Measurements from ENCODE around the gene EXOSC7. TPM values are rescaled to one million over a fixed set of nuclear protein-coding genes. Genes with fewer than 3 reads are reported as not detected.
A peak's percentile ranks its signal among the peaks of the same experiment; 100 is the strongest.
"Not testable (repeated sequence)": the region's sequence is repeated elsewhere in the genome, so short reads cannot be mapped to it uniquely, and the experiment has no call there.

EXOSC7 gene
- total RNA-seq, 6 donors from 2014 or later: 35.8 to 55.5 (median 41.1) TPM

DNA sequence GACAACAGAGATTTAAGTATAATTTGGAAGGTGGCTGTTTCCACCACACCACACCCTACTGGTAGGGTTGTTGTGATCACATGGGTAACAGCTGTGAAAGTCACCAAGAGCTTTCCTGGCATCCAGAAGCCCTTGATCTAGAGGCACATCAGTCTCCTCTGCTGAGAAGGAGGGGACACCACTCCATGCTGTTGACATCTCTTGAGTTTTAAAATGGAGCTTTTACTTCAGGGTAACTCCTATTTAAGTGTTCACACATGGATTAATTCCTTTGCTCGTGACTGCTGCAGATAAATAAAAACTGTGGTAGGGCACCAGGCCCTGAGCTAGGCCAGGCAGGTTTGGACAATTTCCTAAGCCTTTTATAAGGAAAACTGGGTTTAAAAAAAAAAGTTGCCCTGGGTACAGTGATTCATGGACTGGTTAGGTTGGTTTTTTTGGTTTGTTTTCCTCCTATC lies 7.5 kb downstream of the EXOSC7 start:
- Histone ChIP-seq H3K4me1 (peaks cover 14 to 49% (median 28%) of the 10 kb centered on the region in 4 donors), H3K36me3 (no peaks in the 10 kb centered on the region), H3K27ac (no peak overlapping the region), H3K4me3 (no peak overlapping the region), H3K9me3 (no peaks in the 10 kb centered on the region), H3K27me3 (no peaks in the 10 kb centered on the region)
- WGBS, 2 donors: 73 to 75% methylated on average over 1 of the region's 1 CpG
- DNase-seq (peak in 1 of 2 donors; percentile 44), ATAC-seq (ENCODE audit: low FRiP score in 2 of 2) (no peak)
- TF ChIP-seq POLR2AphosphoS5 (IDR thresholded peaks at IDR 0.05) (no peak), EP300 (IDR thresholded peaks at IDR 0.05) (peak in 1 of 4 donors; percentile 28), POLR2A (IDR thresholded peaks at IDR 0.05) (no peak)
- TF ChIP-seq, protein P1, sequence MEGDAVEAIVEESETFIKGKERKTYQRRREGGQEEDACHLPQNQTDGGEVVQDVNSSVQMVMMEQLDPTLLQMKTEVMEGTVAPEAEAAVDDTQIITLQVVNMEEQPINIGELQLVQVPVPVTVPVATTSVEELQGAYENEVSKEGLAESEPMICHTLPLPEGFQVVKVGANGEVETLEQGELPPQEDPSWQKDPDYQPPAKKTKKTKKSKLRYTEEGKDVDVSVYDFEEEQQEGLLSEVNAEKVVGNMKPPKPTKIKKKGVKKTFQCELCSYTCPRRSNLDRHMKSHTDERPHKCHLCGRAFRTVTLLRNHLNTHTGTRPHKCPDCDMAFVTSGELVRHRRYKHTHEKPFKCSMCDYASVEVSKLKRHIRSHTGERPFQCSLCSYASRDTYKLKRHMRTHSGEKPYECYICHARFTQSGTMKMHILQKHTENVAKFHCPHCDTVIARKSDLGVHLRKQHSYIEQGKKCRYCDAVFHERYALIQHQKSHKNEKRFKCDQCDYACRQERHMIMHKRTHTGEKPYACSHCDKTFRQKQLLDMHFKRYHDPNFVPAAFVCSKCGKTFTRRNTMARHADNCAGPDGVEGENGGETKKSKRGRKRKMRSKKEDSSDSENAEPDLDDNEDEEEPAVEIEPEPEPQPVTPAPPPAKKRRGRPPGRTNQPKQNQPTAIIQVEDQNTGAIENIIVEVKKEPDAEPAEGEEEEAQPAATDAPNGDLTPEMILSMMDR (IDR thresholded peaks at IDR 0.05): no peak

DNA sequence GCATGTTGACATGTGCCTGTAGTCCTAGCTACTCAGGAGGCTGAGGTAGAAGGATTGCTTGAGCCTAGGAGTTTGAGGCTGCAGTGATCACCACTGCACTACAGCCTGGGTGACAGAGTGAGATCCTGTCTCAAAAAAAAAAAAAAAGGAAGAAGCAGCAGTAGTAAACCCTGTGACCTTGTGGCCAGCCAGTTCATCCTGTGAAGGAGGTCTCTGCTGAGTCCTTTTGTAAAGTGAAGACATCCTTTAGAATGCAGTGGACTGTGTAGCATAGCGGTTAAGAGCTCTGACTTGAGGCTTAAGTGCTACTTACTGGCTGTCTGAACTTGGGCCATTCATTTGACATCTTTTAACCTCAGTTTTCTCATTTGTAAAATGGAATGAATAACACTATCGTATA lies 8.3 kb downstream of the EXOSC7 start:
- Histone ChIP-seq H3K4me3 (no peak overlapping the region), H3K36me3 (peaks cover 0 to 1% (median 0%) of the 10 kb centered on the region in 4 donors), H3K4me1 (peaks cover 12 to 48% (median 29%) of the 10 kb centered on the region in 4 donors), H3K27me3 (no peaks in the 10 kb centered on the region), H3K27ac (no peak overlapping the region), H3K9me3 (no peaks in the 10 kb centered on the region)
- ATAC-seq (ENCODE audit: low FRiP score in 2 of 2) (peak in 1 of 2 donors; percentile 33), DNase-seq (no peak)
- TF ChIP-seq EP300 (IDR thresholded peaks at IDR 0.05) (no peak), POLR2A (IDR thresholded peaks at IDR 0.05) (no peak), POLR2AphosphoS5 (IDR thresholded peaks at IDR 0.05) (no peak)
- TF ChIP-seq, protein P1 (IDR thresholded peaks at IDR 0.05): no peak
- WGBS, 2 donors: 80 to 81% methylated on average over 2 of the region's 2 CpGs

DNA sequence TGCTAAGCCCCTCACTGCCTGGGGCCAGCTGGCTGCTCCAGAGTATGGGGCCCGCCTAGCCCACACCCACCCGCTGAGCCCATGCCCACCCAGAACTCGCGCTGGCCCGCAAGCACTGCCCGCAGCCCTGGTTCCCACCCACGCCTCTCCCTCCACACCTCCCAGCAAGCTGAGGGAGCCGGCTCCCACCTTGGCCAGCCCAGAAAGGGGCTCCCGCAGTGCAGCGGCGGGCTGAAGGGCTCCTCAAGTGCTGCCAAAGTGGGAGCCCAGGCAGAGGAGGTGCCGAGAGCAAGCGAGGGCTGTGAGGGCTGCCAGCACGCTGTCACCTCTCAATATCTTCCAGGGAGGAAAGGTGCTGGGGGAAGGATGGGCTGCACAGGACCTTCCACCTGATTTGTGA lies 10.3 kb downstream of the EXOSC7 start:
- not testable (repeated sequence) for ATAC-seq (ENCODE audit: low FRiP score in 2 of 2); H3K9me3 ChIP-seq; H3K27ac ChIP-seq; H3K27me3 ChIP-seq; H3K4me3 ChIP-seq
- peaks cover 0 to 21% (median 5%) of the 10 kb centered on the region in 4 donors for H3K36me3 ChIP-seq
- H3K4me1 ChIP-seq: peaks cover 15 to 35% (median 23%) of the 10 kb centered on the region in 4 donors
- WGBS, 2 donors: 84 to 94% methylated on average over 4 to 13 of the region's 14 CpGs
- peak in 1 of 2 donors; percentile 63 for DNase-seq

DNA sequence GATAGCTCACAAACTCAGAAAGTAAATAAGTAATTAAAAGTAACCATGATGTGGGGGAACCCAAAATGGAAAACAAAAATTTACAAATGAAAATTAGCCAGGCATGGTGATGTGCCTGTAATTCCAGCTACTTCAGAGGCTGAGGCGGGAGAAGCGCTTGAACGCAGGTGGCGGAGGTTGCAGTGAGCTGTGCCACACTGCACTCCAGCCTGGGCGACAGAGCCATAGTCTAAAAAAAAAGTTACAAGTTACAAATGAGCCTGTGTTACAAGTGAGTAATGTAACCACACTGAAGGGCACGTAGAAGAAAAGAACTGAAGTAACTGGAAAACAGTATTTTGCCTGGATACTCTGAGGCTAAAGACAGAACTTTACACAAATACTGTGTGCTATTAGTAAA lies 11.3 kb downstream of the EXOSC7 start:
- Histone ChIP-seq H3K27ac (no peak overlapping the region), H3K4me1 (peaks cover 13 to 28% (median 21%) of the 10 kb centered on the region in 4 donors), H3K36me3 (peaks cover 0 to 24% (median 8%) of the 10 kb centered on the region in 4 donors), H3K4me3 (no peak overlapping the region), H3K27me3 (no peaks in the 10 kb centered on the region), H3K9me3 (no peaks in the 10 kb centered on the region)
- WGBS, 2 donors: 82 to 86% methylated on average over 6 of the region's 6 CpGs
- TF ChIP-seq EP300 (IDR thresholded peaks at IDR 0.05) (no peak), POLR2A (IDR thresholded peaks at IDR 0.05) (no peak)
- DNase-seq: no peak
- no peak for ATAC-seq (ENCODE audit: low FRiP score in 2 of 2)

DNA sequence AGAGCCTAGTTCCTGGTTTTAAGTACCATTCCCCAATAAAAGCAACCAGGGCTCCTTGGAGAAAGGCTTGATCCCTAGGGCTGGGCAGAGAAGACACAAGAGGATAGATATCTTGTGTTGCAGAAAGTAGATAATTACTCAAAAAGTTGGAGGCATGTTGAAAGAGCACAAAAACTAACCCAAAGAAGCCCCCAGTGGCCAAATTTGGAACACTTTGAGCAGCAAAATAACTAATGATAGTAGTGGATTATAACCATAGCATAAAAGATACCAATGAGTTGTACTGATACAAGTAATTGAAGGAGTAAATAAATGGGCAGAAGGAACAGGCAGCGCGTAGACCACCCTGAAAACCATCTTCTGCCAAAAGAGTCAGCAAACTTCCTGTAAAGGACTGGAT lies 12.0 kb downstream of the EXOSC7 start:
- ATAC-seq (ENCODE audit: low FRiP score in 2 of 2): no peak
- TF ChIP-seq POLR2AphosphoS5 (IDR thresholded peaks at IDR 0.05): no peak
- no peak for TF ChIP-seq EP300 (IDR thresholded peaks at IDR 0.05)
- TF ChIP-seq, protein P1 (IDR thresholded peaks at IDR 0.05): peak in 3 of 6 experiments; percentile 10 to 33 (median 16)
- no peak for TF ChIP-seq POLR2A (IDR thresholded peaks at IDR 0.05)
- no peaks in the 10 kb centered on the region for H3K27me3 ChIP-seq
- WGBS, 2 donors: 91 to 100% methylated on average over 2 of the region's 2 CpGs
- H3K4me1 ChIP-seq: peaks cover 12 to 27% (median 15%) of the 10 kb centered on the region in 4 donors
- no peak for DNase-seq
- no peak overlapping the region for H3K4me3 ChIP-seq
- H3K36me3 ChIP-seq: peaks cover 0 to 24% (median 8%) of the 10 kb centered on the region in 4 donors
- no peaks in the 10 kb centered on the region for H3K9me3 ChIP-seq
- no peak overlapping the region for H3K27ac ChIP-seq

DNA sequence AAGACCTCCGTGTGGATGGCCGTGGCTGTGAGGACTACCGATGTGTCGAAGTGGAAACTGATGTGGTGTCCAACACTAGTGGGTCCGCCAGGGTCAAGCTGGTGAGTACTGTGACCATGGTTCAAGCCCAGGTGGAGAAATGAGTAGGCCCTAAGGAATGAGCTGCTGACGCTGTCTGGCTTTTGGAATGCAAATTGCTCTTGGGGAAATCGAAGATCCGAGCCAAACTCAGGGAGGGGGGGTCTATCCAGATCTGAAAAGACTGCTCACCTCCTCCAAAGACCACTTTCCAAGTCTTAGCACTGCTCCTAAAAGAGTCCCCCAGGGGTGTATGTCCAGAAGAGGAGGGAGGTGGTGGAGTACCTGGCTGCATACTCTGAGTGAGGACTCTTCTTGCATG lies 13.1 kb downstream of the EXOSC7 start:
- TF ChIP-seq POLR2AphosphoS5 (IDR thresholded peaks at IDR 0.05): no peak
- TF ChIP-seq POLR2A (IDR thresholded peaks at IDR 0.05): no peak
- no peak for TF ChIP-seq EP300 (IDR thresholded peaks at IDR 0.05)
- TF ChIP-seq, protein P1 (IDR thresholded peaks at IDR 0.05): no peak
- no peak overlapping the region for H3K4me3 ChIP-seq
- H3K27me3 ChIP-seq: no peaks in the 10 kb centered on the region
- ATAC-seq (ENCODE audit: low FRiP score in 2 of 2): no peak
- DNase-seq: no peak
- H3K27ac ChIP-seq: no peak overlapping the region
- 92 to 96% methylated on average over 8 of the region's 8 CpGs for WGBS, 2 donors
- H3K9me3 ChIP-seq: no peaks in the 10 kb centered on the region
- peaks cover 11 to 24% (median 14%) of the 10 kb centered on the region in 4 donors for H3K4me1 ChIP-seq
- H3K36me3 ChIP-seq: peaks cover 0 to 24% (median 8%) of the 10 kb centered on the region in 4 donors
